GM19397 (cell line): ENCODE measurements around the gene RCSD1.

Experiments used
- ATAC-seq: cut with Tn5 transposase; IDR thresholded peaks from one replicate; pipeline ENCODE4 v1.9.1; 2021; ENCODE audit warnings: mild to moderate bottlenecking, moderate library complexity; ENCODE audit not compliant: unreplicated experiment

Gene RCSD1

DNA sequence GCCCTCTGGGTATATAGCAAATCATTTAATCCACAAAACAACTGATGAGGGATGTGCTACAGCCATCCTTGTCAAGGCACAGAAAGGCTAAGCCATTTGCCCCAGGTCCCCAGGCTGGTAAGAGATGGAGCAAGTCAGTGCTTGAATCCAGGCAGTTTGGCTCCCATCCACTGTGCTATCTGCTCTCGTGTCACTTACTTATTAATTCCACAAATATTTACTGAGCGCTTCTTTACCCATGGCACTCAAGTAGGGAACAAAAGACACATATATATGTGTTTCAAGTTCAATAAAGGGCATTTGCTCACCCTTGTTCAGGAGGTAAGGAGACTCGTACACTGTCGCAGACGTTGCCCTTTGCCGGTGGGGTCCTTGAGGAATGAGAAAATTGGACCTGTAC lies 53.2 kb downstream of the RCSD1 start:
- ATAC-seq = no peak

DNA sequence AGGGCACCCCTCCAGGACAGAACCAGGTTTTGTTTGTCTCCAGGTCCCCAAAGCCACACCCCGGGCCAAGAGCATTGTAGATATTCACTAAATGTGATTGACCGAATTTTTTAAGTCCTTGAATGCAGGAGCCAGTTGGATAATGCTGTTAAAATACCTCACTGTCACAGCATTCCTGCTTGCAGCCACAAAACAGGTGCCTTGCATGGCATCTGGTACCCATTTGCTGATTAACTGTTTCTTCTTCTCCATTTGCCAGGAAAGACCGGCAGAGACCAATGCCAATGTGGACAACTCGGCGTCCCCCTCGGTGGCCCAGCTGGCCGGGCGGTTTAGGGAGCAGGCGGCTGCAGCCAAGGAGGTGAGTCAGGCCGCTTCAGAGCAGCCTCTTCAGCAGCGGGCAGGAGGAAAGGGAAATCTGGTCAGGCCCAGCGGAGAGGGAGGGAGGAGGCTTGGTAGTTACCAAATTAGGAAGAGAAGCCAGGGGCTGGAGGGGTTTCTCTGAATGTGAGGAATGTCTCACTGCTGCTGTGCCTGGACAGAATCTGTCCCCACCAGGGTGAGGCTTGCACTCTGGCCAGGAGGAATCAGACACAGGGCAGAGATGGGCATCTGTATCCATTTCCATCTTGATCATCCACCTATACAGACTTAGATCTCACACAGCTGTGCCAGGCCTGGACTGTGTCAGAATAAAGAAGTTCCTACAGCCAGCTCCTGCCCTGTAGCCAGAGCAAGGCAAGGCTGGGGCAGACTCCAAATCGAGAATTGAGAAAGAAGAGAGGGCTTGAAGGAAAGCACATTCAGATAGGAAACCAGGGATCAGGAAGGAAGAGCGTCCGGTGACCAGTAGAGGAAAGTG lies 53.8 kb downstream of the RCSD1 start:
- ATAC-seq = no peak

DNA sequence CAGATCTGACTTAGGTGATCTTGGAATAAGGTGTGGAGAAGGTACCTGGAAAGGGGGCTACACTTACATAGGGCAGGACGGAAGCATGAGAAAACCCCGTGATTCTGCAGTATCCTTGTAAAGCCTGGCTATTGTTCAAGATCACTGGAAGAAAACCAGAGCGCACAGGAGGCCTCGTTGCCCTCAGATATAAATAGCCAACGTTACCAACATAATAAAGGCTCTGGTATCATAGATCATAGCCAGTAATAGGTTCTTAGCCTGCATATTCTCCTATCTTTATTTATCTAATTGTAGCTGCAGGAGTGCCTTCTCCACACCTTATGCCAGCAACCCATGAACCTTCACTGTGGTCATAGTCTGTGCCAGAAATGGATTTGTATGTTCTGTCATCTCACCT lies 55.8 kb downstream of the RCSD1 start:
- ATAC-seq = no peak

DNA sequence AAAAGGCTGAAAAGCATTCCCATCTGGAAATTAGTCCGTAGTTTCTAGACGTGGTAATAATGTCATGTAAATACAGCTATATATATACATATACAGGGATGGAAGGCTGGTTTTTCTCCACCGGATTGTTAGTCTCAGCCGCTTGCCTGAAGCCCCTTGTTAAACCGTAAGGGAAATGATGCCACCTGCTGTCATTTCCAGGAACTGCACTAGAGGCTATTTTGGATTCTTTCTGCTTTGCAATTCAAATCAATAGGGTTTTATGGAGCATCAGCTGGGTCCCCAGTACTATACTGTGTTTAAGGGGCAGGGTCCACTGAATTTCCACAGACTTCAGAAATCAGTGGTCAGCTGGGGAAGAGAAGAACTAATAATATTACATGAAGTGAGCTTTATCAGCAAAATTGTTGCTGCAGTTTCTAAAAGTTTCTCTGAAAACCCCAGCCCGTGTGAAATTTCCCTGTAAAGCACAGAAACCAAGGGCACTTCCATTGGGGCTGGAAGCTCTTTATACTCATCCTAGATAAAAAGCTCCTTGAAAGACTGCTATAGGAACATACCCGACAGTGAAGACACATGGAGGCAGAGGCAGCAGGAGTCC lies 58.0 kb downstream of the RCSD1 start:
- peak; percentile 48 for ATAC-seq

DNA sequence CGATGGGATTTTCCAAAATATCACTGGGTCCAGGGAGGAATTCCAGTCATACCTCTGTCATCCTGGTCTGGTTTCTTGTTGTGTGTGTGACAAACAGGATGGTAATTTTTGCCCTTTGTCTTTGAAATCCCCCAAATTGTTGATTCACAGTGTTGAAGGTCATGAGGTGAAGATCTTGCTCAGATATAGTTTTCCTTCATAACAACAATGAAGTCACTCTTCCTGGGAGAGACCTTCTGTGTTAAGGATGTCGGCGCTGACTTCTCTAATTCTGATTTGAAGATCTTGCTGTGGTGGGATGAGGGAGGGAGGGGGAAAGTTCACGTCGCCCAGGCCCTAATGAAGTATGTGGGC lies 59.5 kb downstream of the RCSD1 start:
- ATAC-seq = no peak

DNA sequence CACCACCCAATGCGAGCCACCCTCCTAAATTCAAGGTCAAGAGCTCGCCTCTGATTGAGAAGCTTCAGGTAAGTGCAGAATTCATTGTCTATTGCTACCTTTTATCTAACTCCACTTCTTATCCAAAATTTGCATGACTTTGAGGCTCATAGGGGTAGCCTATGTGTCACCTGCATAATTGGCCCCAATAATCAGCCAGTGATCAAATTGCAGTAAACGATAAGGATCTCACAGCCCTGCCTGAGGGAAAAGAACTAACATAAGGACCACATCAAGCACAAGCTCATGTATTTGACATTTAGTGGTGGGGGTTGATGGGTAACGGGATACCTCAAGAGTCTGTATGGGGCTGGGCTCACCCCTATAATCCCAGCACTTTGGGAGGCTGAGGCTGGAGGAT lies 60.0 kb downstream of the RCSD1 start:
- ATAC-seq = no peak

DNA sequence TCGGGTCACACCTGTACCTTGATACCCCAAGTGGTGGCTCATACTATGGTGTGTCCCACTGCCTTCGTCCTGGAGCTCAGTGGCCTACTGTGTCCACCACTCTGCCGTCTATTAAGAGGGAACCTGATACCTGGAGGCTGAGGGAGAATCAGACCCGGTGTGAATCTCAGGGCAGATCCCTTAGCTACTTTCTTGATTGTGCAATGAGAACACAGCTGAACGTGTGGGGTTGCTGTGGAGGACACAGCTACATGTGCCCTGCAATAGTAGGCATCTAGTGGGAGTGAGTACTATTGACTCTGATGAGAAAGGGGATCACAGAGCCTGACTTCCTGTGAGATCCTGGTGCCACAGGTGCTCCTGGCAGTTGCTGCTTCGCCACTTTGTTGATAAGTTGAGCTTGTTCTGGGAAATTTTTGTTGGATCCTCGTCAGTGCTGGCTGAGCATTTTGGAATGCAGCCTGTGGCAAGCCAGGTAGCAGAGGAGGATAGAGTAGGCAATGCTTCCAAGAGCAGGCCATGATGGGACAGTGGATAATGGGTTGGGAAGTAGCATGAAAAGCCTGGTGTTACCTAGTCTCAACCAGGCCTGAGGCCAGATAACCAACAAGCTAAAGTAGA lies 63.5 kb downstream of the RCSD1 start:
- no peak for ATAC-seq

DNA sequence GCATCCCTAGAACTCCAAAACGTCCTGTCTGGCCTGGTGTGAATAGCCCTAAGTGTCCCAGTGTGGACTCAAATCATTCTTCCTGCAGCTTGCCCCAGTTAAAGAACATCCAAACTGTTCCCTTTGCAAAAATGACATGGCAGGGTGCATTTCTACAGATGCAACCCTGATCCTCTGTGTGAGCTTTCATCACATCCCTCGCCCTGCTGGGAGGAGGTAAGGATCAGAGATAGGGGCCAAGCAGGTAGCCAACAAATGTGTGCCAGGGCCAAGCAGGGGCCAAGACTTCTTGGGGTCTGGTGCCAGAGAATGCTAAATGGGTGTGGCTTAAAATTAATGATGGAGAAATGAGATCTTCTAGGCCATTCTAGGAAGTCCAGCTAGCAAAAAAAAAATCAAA lies 64.7 kb downstream of the RCSD1 start:
- no peak for ATAC-seq

DNA sequence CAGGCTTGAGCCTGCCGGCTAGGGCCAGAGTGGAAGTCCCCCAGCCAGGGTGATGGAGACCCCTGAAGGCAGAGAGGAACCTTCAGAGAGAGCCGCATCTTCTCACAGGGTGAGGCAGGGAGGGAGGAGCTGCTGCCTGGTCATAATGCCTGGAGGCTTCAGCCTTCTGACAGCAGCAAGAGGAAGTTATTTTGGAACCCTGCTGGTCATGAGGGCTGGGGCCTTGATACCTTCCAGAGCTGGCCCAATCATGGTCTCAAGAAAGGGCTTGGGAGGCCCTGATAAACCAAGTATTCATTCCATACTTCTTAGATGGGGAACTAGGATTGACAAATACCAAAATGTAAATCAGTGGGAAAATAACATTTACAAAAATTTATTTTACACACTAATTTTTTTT lies 65.1 kb downstream of the RCSD1 start:
- ATAC-seq = no peak

DNA sequence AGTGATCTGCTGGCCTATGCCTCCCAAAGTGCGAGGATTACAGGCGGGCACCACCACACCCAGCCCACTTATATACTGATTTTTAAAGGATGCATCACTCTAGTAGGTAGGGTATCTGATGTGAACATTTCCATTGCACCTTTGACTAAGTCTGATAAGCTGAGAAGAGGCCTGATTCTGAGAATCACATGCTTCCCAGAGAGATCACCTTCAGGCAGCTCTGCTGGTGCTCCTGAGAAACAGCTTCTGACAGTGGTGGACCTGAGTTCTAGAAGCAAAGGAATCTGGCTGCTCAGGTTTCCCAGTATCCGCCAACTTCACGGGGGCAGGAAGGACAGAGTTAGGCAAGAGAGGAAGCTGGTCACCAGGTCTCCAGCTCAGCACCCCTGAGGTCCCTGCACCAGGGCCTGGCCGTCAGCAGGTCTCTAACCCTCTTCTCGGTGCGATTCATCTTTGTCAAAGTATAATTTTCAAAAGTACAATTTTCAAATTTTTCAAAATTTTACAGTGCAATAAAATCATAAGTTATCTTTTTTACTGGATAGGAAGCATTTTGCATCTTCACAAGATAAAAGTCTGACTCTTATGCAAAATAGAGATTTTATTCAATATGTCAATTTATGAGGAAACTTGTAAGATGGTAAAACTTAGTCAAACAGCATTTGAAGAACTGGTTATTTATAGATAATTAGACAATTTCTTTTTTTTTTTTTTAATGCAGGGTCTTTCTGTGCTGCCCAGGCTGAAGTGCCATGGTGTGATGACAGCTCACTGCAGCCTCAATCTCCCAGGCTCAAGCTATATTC lies 65.9 kb downstream of the RCSD1 start:
- ATAC-seq = no peak

DNA sequence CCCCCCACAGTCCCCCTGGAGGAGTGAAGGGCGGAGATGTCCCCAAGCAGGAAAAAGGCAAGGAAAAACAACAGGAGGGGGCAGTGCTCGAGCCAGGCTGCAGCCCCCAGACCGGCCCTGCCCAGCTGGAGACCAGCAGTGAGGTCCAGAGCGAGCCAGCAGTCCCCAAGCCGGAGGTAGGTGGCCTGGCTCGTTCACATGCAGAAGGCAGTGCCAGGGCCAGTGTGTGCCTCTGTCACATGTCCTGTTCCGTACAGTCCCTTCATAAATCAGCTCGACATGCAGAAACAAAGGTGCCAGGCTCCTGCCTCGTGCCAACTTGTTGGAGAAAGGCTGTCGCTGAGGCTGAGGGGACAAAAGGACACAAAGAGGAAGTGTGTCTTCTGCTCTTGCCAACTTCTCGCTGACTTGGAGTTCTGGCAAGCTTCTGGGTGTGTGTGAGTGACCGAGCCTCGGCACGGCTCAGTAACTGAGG lies 67.7 kb downstream of the RCSD1 start:
- no peak for ATAC-seq

DNA sequence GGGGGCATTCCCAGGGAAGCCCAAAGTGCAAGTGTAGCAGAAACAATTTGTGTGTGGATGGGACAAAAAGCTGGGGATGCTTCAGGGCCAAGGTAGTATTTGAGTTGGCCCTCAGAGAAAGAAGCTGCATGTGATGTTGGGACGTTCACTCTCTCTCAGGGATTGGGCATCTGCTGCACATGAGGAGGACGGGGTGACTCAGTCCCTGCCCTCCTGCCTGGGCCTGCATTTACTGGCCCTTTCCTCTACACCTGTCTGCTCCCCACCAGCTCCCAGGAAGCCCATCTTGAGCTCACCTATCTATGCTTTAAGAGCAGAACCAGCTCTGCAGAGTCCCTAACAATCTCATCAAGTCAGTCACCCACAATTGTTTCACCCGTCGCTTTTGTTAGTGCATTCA lies 68.3 kb downstream of the RCSD1 start:
- no peak for ATAC-seq

DNA sequence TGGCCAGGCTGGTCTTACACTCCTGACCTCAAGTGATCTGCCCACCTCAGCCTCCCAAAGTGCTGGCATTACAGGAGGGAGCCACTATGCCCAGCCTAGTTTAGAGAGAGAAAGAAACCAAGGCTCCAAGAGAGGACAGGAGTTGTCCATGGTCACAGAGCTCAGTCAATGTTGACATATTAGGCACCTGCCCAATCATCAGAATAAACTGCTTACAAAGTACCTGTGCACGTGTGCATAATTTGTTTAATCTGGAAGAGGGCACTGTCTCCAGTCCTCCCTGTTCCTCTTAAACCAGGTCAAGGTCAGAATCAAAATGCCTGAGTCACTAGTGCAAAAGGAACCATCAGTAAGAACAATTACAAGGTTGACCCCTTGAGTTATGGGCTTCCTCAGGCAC lies 71.5 kb downstream of the RCSD1 start:
- no peak for ATAC-seq

DNA sequence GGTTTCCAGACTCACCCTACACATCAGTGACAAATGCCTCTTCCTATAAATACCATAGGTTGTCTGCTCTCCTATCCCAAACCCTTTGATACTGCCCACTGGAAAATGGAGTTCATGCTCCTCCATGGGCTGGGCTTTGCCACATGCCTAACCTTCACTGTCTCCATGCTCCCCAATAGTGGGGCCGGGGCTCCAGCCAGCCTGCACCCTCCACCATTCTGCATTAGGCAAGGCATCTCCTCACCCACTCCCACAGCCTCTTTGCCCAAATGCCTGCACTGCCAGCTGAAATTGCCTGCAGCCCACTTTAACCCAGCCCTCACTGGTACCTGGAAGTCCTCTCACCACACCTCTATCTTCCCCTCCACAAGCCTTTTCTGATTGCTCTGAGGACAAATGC lies 73.5 kb downstream of the RCSD1 start:
- ATAC-seq = no peak

DNA sequence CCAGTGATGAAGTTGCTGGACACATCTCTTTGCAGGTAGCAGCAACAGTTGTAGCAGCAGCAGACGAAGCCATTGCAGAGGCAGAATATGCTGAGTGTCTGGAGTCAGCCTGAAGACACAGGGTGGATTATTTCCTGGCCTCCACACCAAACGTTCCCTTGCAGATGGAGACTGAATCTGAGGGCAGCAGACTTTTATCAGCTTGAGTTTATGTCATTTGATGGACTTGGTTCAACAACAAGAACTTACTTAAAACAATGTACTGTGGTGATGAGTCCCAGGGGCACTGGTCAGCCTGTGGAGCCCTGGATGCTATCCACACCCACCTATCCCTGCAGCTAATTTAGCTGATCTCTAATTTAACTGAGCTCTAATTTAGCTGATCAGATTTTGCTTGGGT lies 74.7 kb downstream of the RCSD1 start:
- ATAC-seq = no peak

DNA sequence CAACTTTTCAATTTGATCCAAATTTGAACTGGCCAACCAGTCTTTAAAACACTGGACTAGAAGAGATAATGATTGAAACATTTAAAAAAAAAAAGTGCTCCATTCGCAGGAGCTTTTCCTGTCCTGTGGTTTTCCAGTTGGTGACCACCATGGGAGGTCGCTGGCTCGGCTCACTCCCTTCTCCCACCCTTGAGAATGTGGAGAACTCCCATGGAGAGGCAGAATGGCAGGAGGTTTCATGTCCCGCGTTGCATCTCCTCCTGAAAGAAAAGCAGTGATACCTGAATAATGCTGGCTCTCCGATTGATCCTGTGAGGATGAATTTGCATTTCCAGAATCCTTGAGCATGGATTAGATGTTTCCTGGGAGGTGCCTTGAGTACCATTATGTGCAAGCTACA lies 75.2 kb downstream of the RCSD1 start:
- ATAC-seq = no peak

DNA sequence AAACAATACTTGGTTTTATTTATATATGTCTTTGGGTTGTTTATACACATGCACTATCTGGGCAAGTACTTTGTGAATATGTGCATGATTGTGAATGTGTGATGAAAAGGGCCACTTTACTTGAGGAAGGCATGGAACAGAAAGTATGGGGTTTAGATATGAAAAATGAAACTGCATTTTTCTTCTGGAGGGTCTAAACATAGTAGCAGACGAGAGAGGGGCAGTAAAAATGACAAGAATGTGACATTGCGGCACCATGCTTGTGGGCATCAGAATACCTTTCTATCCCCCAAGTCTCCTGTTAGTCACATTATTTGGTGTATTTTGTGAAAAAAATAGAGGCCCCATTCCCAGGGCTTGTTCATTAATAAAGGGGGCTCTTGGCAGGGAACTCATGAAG lies 76.3 kb downstream of the RCSD1 start:
- ATAC-seq = no peak

DNA sequence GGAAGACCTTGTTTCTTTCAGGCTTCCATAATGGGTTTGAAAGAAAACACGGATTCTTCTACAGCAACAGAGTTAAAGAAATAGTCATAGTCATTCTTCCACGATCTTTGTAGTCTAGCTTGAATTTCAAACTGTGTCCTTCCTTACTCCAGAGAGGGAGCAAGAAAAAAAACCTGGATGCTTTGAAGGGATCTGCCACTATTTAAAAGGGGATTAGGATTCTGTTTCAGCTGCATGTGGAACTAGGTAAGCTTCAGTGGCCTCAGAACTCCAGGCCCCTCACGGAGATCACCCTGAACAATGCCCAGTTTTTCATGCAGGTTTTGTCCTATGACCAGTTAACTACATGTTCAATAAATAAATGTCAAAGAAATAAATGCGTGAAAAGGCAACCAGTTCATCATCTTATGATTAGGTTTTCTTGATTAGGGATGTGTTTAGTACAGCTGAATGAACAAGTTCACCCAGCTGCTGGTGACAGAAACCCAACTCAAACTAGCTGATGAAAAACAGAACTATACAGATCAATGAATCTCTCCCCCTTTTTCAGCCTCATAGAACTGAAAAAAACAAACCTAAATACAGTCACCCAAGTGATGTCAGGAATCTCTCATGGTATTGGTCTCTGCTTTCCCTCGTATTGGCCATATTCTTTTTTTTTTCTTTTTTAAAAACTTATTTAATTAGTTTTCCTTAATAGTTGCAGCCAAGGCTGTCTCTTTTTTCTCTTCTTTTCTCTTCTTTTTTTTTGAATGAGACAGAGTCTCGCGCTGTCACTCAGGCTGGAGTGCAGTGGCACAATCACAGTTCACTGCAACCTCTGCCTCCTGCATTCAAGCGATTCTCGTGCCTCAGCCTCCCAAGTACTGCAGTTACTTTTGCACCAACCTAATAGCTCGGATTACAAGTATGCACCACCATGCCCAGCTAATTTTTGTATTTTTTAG lies 77.2 kb downstream of the RCSD1 start:
- ATAC-seq = peak; percentile 47

DNA sequence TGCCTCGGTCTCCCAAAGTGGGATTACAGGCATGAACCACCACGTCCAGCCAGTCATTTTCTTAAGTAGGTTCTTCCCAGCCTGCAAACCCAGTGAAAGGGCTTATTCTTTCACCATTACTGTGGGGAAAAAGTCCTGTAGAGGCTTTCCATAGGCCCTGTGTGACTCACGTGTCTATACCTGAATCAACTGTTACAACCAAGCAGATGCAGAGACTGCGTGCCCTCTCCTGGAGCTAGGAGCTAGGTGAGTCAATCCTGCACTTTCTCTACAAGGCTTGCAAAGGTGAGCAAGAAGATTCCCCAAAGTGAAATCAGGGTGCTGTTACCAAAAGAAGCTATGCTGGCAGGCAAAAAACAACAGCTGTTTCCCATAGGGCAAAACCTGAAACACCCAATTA lies 77.9 kb downstream of the RCSD1 start:
- no peak for ATAC-seq

DNA sequence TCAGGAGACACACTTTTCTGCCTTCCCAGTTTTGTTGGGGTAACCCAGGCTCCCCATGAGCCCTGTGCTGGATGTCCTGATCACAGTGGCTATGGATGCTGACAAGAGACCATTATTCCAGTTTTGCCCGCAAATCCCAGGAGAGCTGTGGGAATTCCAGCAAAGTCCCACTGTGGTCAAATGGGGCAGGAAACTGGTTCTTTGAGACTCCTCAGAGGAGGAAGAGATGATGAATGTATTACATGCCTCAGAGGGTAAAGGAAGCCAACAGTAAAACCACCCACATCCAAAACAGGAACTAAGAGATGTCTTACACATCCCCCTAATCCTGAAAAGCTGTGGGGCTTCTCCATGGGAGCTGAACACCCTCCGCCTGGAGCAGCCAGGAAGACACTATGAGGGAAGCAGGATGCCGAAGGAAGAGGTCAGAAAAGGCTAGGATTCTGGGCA lies 78.9 kb downstream of the RCSD1 start:
- ATAC-seq = peak; percentile 42
